WERI-Rb-1 (cell line): ENCODE data around the gene TMEM51.

ENCODE experiments used
- DNase-seq: peaks from one replicate; pipeline ENCODE4 v3.0.0-alpha.2; 2020
- H3K27ac ChIP-seq: fragments of 250-450 bp; sonication (Bioruptor Pico); 2 replicates; pipeline ENCODE4 v1.5.1; 2020; ENCODE audit warnings: mild to moderate bottlenecking, moderate library complexity
- H3K27me3 ChIP-seq: fragments of 250-450 bp; sonication (Bioruptor Pico); 2 replicates; pipeline ENCODE4 v1.5.1; 2021; ENCODE audit warnings: mild to moderate bottlenecking, low read depth, moderate library complexity; ENCODE audit not compliant: insufficient read depth, severe bottlenecking
- H3K36me3 ChIP-seq: fragments of 250-450 bp; sonication (Bioruptor Pico); 2 replicates; pipeline ENCODE4 v1.5.1; 2020; ENCODE audit warnings: mild to moderate bottlenecking, moderate library complexity
- H3K4me3 ChIP-seq: 2 replicates; pipeline ENCODE4 v1.5.1; 2011; ENCODE audit warnings: low read depth, mild to moderate bottlenecking, control low read depth, low read length
- H3K9me3 ChIP-seq: fragments of 250-450 bp; sonication (Bioruptor Pico); 2 replicates; pipeline ENCODE4 v1.5.1; 2021; ENCODE audit warnings: mild to moderate bottlenecking, moderate library complexity; ENCODE audit not compliant: severe bottlenecking
- TF ChIP-seq, protein P1 (sequence below): IDR thresholded peaks from 2 replicates; pipeline ENCODE4 v1.5.1; 2011; ENCODE audit warnings: low read depth, mild to moderate bottlenecking, control low read depth, inconsistent platforms, low read length

Gene TMEM51

GRCh38 chr1:15191267-15191666, 37.7 kb downstream of the TMEM51 start:
- TF ChIP-seq, protein P1, sequence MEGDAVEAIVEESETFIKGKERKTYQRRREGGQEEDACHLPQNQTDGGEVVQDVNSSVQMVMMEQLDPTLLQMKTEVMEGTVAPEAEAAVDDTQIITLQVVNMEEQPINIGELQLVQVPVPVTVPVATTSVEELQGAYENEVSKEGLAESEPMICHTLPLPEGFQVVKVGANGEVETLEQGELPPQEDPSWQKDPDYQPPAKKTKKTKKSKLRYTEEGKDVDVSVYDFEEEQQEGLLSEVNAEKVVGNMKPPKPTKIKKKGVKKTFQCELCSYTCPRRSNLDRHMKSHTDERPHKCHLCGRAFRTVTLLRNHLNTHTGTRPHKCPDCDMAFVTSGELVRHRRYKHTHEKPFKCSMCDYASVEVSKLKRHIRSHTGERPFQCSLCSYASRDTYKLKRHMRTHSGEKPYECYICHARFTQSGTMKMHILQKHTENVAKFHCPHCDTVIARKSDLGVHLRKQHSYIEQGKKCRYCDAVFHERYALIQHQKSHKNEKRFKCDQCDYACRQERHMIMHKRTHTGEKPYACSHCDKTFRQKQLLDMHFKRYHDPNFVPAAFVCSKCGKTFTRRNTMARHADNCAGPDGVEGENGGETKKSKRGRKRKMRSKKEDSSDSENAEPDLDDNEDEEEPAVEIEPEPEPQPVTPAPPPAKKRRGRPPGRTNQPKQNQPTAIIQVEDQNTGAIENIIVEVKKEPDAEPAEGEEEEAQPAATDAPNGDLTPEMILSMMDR: 0 out of 2 replicates have a peak, but pooled peaks have one; percentile 11
- H3K36me3 ChIP-seq: no peaks in the 10 kb centered on the region

DNA sequence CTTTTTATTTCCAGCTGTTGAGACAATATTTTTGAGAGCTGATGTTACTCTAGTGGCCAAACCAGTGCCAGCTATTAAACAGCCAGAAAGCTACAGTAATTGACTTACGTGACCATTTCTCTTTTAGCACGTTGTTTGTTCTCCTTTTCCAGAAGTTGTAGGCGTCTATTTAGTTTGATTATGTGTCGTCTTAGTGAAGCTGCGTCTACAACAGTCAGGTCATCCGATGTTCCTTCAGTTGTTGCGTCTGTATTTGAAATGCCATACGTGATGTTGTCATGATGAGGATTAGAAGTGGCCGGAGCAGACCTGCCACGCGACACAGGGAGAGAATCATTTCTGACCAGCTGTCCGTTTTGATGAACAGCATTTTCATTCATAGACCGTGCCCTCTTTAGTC, 38.2 kb downstream of the TMEM51 start:
- Histone ChIP-seq H3K27me3 (no peaks in the 10 kb centered on the region), H3K9me3 (no peaks in the 10 kb centered on the region), H3K27ac (no peak overlapping the region), H3K36me3 (no peaks in the 10 kb centered on the region), H3K4me3 (no peak overlapping the region)
- no peak for DNase-seq
- TF ChIP-seq, protein P1: no peak

More at GRCh38 chr1:15191267-15191666, 37.7 kb downstream of the TMEM51 start:
- no peaks in the 10 kb centered on the region for H3K9me3 ChIP-seq
- H3K4me3 ChIP-seq: no peak overlapping the region
- DNase-seq: no peak
- no peak overlapping the region for H3K27ac ChIP-seq
- no peaks in the 10 kb centered on the region for H3K27me3 ChIP-seq

DNA sequence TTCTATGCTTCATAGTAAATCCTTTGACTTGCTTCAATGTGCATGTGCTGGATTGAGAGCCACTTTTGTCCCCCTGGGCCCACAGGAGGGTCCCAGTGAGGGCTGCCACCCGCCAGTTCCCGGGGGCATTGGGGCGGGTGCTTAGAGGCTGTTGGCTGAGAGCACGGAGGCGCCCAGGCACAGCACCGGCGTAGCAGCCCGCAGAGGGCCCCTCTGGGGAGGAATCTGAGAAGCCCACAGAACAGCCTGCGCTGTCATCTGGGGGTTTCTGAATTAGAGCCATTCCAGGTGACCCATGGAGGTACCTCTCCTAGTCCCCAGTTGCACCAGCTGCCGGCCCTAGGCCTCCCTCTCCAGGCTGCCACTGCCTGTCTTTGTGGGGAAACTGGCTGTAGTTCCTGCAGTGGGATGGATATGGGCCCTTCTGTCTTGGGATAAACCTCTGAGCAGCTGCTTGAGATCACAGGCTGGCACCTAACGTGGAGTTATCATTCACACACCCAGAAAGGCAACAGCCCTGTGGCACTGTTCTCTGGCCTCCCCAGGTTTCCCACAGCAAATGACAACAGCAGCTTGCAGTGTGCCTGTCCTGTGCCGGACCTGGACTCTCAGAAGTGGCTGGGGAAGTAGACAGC, 39.5 kb downstream of the TMEM51 start:
- Histone ChIP-seq H3K4me3 (no peak overlapping the region), H3K27ac (no peak overlapping the region), H3K9me3 (no peaks in the 10 kb centered on the region), H3K27me3 (no peaks in the 10 kb centered on the region), H3K36me3 (peaks cover under 1% of the 10 kb centered on the region; the same call in 1 of the 2 replicates)
- DNase-seq: no peak
- TF ChIP-seq, protein P1: no peak

DNA sequence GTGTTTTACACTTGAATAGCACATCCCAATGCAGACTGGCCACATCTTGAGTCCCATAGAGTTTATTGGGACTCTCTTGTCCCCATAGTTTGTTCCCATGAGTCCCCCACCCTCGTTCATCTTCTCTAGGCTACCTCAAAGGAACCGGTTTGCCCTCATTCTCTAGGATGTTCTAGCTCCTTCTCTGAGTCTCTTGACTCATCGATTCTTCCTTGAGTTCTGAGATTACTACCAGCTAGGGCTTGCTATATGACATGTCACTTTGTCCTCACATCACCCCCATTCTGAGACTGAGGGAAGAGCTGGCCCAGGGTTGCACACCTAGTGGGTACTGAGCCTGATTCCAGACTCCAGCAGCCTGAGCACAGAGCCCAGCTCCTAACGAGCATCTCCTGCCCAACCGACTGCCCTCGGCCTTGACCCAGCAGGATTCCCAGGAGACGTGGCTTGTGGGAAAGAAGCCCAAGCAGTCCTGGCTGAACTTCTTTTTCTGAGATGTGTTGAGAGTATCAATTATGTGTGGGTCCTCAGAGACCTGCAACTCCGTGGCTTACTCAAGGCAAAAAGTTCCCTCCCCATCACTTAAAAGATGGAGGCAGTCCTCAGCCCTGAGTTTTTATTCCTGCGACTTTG, 42.0 kb downstream of the TMEM51 start:
- TF ChIP-seq, protein P1: no peak
- H3K27ac ChIP-seq: no peak overlapping the region
- DNase-seq: no peak
- no peak overlapping the region for H3K4me3 ChIP-seq
- H3K27me3 ChIP-seq: no peaks in the 10 kb centered on the region
- H3K36me3 ChIP-seq: peaks cover 9% of the 10 kb centered on the region; the same call in 1 of the 2 replicates
- H3K9me3 ChIP-seq: no peaks in the 10 kb centered on the region

GRCh38 chr1:15196069-15196468, 42.5 kb downstream of the TMEM51 start:
- no peaks in the 10 kb centered on the region for H3K9me3 ChIP-seq
- H3K27ac ChIP-seq: no peak overlapping the region
- peaks cover 9% of the 10 kb centered on the region; the same call in 1 of the 2 replicates for H3K36me3 ChIP-seq
- H3K4me3 ChIP-seq: no peak overlapping the region
- TF ChIP-seq, protein P1: no peak
- no peak for DNase-seq
- no peaks in the 10 kb centered on the region for H3K27me3 ChIP-seq
